Measurements from ENCODE around the gene GMPS. TPM values are rescaled to one million over a fixed set of nuclear protein-coding genes. Genes with fewer than 3 reads are reported as not detected.
A peak's percentile ranks its signal among the peaks of the same experiment; 100 is the strongest.
"Not testable (repeated sequence)": the region's sequence is repeated elsewhere in the genome, so short reads cannot be mapped to it uniquely, and the experiment has no call there.

Gene GMPS
- 10 to 100 TPM; 56.5 to 75.3 (median 64.5) TPM for polyA plus RNA-seq (ENCODE audit: insufficient read length in 4 of 4)

- peak; percentile 67 to 91 (median 84) for DNase-seq (ENCODE audit: low read depth in 4 of 4, low spot score in 2 of 4)
Measured at GRCh38 chr3:155870133-155870944, at the start of gene GMPS. TSS of gene GMPS (plus strand) at chr3:155870650. CDS start at chr3:155870871, 221 bp downstream.

- DNase-seq (ENCODE audit: low read depth in 4 of 4, low spot score in 2 of 4): not testable (repeated sequence)
Measured at GRCh38 chr3:155828490-155829098, 41.9 kb upstream of the GMPS start.

- DNase-seq (ENCODE audit: low read depth in 4 of 4, low spot score in 2 of 4): no peak
Measured at GRCh38 chr3:155835341-155836071, 34.9 kb upstream of the GMPS start.

- no peak for DNase-seq (ENCODE audit: low read depth in 4 of 4, low spot score in 2 of 4)
Measured at GRCh38 chr3:155843569-155843968, 26.9 kb upstream of the GMPS start.

GRCh38 chr3:155846119-155846518, 24.3 kb upstream of the GMPS start:
- no peak for DNase-seq (ENCODE audit: low read depth in 4 of 4, low spot score in 2 of 4)

- DNase-seq (ENCODE audit: low read depth in 4 of 4, low spot score in 2 of 4): no peak
Measured at GRCh38 chr3:155847993-155848392, 22.5 kb upstream of the GMPS start.

- not testable (repeated sequence) for DNase-seq (ENCODE audit: low read depth in 4 of 4, low spot score in 2 of 4)
Measured at GRCh38 chr3:155849404-155849803, 21.0 kb upstream of the GMPS start.

GRCh38 chr3:155852341-155852740, 18.1 kb upstream of the GMPS start:
- DNase-seq (ENCODE audit: low read depth in 4 of 4, low spot score in 2 of 4): no peak

GRCh38 chr3:155853214-155854140, 17.0 kb upstream of the GMPS start:
- no peak for DNase-seq (ENCODE audit: low read depth in 4 of 4, low spot score in 2 of 4)

GRCh38 chr3:155854141-155854940, 16.1 kb upstream of the GMPS start, which contains the start of gene SLC33A1:
TSS of gene SLC33A1 (minus strand) at chr3:155854427. CDS start at chr3:155853997, 430 bp downstream.
- peak; percentile 96 to 99 (median 98) for DNase-seq (ENCODE audit: low read depth in 4 of 4, low spot score in 2 of 4)

- no peak for DNase-seq (ENCODE audit: low read depth in 4 of 4, low spot score in 2 of 4)
Measured at GRCh38 chr3:155859859-155860258, 10.6 kb upstream of the GMPS start.

- DNase-seq (ENCODE audit: low read depth in 4 of 4, low spot score in 2 of 4): not testable (repeated sequence)
Measured at GRCh38 chr3:155860424-155860823, 10.0 kb upstream of the GMPS start.

GRCh38 chr3:155861476-155862183, 8.8 kb upstream of the GMPS start:
- no peak for DNase-seq (ENCODE audit: low read depth in 4 of 4, low spot score in 2 of 4)

- not testable (repeated sequence) for DNase-seq (ENCODE audit: low read depth in 4 of 4, low spot score in 2 of 4)
Measured at GRCh38 chr3:155862290-155862982, 8.0 kb upstream of the GMPS start.

- DNase-seq (ENCODE audit: low read depth in 4 of 4, low spot score in 2 of 4): no peak
Measured at GRCh38 chr3:155863072-155863784, 7.2 kb upstream of the GMPS start.

GRCh38 chr3:155869691-155870090, 759 bp upstream of the GMPS start:
- no peak for DNase-seq (ENCODE audit: low read depth in 4 of 4, low spot score in 2 of 4)
